AG10803 (cell line): ENCODE results near the gene SNX5.
A peak's percentile ranks its signal among the peaks of the same experiment; 100 is the strongest.

Experiments used
- DNase-seq: peaks from one replicate; pipeline ENCODE4 v3.0.0; 2010; ENCODE audit warnings: low read depth
- H3K4me3 ChIP-seq: 2 replicates; pipeline ENCODE4 v1.5.1; 2011; ENCODE audit warnings: mild to moderate bottlenecking, low read length, control low read depth
- TF ChIP-seq, protein P1 (sequence below): conservative IDR thresholded peaks from 2 replicates; pipeline ENCODE4 v1.5.1; 2011; ENCODE audit warnings: mild to moderate bottlenecking, low read length, control low read depth, inconsistent platforms

The SNX5 gene

DNA sequence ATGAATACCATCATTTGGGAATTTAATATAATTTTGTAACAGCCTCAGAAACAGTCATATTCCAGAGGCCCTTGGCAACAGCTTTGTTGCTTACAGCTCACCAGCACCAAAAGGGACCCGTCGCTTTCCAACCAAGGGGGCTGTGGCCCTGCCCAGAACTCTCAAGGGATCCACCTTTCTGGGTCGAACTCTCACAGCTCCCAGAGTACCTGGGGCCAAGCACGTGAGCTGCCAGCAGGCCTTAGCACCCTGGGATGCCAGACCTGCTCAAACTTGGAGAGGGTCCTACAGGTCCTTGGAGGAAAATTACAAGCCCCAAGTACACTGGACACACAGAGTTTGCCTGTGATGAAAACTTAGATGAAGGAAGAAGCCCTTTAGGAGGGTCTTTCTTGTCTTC, 66.6 kb downstream of the SNX5 start:
- no peak for DNase-seq
- TF ChIP-seq, protein P1, sequence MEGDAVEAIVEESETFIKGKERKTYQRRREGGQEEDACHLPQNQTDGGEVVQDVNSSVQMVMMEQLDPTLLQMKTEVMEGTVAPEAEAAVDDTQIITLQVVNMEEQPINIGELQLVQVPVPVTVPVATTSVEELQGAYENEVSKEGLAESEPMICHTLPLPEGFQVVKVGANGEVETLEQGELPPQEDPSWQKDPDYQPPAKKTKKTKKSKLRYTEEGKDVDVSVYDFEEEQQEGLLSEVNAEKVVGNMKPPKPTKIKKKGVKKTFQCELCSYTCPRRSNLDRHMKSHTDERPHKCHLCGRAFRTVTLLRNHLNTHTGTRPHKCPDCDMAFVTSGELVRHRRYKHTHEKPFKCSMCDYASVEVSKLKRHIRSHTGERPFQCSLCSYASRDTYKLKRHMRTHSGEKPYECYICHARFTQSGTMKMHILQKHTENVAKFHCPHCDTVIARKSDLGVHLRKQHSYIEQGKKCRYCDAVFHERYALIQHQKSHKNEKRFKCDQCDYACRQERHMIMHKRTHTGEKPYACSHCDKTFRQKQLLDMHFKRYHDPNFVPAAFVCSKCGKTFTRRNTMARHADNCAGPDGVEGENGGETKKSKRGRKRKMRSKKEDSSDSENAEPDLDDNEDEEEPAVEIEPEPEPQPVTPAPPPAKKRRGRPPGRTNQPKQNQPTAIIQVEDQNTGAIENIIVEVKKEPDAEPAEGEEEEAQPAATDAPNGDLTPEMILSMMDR: no peak
- H3K4me3 ChIP-seq: no peak overlapping the region

DNA sequence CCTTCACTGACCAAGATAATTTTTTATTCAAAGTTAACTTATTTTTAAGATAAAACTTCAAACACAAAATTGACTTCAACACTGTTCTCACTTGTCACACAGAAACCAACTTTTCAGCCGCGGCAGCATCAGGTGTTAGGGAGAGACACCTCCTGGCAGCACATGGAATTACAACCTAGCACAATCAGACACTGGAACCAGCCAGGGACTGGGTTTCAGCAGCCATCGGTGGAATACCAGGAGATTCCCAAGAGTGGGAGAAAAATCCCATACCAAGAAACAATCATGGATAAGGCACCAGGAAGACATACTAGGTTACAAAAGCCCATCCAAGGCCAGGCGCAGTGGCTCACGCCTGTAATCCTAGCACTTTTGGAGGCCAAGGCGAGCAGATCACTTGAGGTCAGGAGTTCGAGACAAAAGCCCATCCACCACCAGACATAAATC, 70.0 kb downstream of the SNX5 start:
- TF ChIP-seq, protein P1: peak; percentile 99
- DNase-seq: peak; percentile 72
- no peak overlapping the region for H3K4me3 ChIP-seq

DNA sequence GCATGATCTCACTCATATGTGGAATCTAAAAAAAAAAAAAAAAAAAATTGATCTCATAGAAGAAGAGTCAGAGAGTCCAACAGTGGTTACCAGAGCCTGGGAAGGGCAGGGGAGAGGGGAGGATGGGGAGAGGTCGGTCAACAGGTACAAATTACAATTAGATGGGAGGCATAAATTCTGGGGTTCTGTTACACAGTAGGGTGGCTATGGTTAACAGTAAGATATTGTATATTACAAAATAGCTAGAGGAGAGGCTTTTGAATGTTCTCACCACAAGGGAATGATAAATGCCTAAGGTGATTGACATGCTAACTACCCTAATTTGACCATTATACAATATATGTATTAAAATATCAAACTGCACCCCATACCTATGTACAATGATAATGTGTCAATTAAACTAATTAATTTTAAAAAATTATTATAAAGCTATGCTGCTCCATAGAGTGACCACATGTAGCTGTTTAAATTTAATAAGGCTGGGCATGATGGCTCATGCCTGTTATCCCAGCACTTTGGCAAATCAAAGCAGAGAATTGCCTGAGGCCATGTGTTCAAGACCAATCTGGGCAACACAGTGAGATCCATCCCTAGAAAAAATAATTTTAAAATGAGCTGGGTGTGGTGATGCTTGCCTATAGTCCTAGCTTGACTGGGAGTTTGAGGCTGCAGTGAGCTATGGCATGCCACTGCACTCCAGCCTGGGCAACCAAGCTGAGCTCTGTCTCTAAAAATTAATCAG, 70.9 kb downstream of the SNX5 start:
- no peak overlapping the region for H3K4me3 ChIP-seq
- TF ChIP-seq, protein P1: no peak
- DNase-seq: no peak

DNA sequence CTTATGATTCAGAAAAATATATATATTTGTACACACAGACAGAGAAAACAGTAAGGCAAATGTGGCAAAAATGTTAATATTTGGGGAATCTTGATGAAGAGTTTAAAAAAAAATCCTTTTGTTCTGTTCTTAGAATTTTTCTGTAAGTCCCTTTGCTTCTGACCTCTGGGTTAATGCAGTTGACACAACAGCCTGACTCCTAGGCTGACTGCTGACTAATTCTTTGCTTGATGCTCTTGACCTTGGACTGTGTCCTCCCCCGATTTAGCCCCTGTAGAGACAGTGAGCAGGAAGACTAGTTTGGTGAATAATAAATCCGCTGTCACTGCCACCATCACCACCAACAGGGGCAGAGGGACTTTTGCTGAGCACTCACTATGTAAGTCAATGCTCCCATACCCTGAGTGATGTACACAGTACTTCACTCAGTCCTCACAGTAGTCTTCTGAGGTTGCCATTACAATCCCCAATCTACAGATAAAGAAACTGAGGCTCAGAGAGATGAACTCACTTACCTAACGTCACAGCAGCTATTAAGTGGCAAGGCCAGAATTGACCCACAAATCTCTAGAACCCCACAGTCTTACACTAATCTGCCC, 71.7 kb downstream of the SNX5 start:
- DNase-seq: no peak
- H3K4me3 ChIP-seq: no peak overlapping the region
- TF ChIP-seq, protein P1: no peak

DNA sequence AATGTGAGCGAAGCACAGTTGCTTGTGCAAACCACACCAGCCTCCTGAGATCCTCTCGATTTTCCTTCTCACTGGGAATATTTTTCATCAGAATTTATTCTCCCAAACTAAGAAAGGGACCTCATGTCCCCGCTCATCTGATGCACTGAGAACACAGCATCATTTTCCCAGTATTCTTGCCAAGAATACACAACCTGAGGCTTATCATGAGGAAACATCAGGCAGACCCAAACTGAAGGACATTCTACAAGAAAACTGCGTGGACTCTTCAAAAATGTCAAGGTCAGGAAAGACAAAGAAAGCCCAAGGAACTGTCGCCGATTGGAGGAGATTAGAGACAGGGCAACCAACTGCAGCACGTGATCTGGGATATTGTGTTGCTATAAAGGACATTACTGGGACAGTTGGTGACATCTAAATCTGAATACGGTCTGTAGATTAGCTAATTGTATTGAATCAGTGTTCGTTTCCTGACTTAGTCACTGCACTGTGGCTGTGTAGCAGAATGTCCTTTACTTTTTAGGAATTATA, 72.3 kb downstream of the SNX5 start:
- peak overlapping the region; percentile 55 for H3K4me3 ChIP-seq
- TF ChIP-seq, protein P1: no peak; the same call in 1 of the 2 replicates

DNA sequence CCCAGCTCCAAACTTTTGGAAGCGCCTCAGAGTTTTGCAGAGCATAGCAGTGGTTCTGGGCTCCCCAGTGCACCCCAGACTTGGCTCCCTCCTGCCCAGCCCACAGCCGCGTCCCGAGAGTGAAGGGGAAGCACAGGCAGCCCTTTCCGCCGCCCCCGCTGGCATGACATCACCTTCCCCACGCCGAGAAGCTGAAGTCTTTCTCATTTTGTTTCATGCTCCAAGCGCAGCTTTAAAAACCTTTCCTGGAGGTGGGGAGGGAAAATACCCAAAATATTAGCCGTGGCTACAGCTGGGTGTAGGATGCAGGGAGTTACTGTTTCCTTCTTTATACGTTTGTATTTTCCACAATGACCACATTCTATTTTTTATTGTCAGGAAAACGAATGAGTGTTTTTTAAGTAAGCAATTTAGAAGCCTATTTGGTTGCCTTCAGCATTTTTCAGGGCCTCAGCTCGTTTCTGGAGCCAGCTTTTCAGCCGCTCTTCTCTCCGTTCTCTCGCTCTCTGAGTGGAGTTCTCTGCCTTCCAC, 72.9 kb downstream of the SNX5 start:
- H3K4me3 ChIP-seq: peak overlapping the region; percentile 55

More for the DNA sequence above, 72.3 kb downstream of the SNX5 start:
- DNase-seq: no peak

More for the DNA sequence above, 72.9 kb downstream of the SNX5 start:
- peak; percentile 46 for DNase-seq
- TF ChIP-seq, protein P1: no peak
